GM12874 (cell line): ENCODE measurements around the gene SLC27A5.

Experiments
- CTCF ChIP-seq: IDR thresholded peaks from 2 replicates; pipeline ENCODE4 v1.5.1; 2011; ENCODE audit warnings: low read depth, mild to moderate bottlenecking, control low read depth, low read length, moderate library complexity; ENCODE audit not compliant: insufficient read depth

The SLC27A5 gene

GRCh38 chr19:58519355-58520256, 7.8 kb upstream of the SLC27A5 start, which contains the start of gene ZBTB45:
Gene ZBTB45 (minus strand): TSS chr19:58519810. CDS start chr19:58517673, 2,137 bp downstream.
- TF ChIP-seq CTCF: peak; percentile 95

- peak; percentile 49; the same call in 1 of the 2 replicates for TF ChIP-seq CTCF
Measured at GRCh38 chr19:58519087-58519354, 7.2 kb upstream of the SLC27A5 start.

- no peak for TF ChIP-seq CTCF
Measured at GRCh38 chr19:58518256-58519086, 6.7 kb upstream of the SLC27A5 start.

GRCh38 chr19:58516964-58517833, 5.4 kb upstream of the SLC27A5 start:
- TF ChIP-seq CTCF: 0 out of 2 replicates have a peak, but pooled peaks have one; percentile 14

- no peak for TF ChIP-seq CTCF
Measured at GRCh38 chr19:58516246-58516836, 4.5 kb upstream of the SLC27A5 start.

- TF ChIP-seq CTCF: no peak
Measured at GRCh38 chr19:58515259-58515658, 3.5 kb upstream of the SLC27A5 start.
